ENCODE results near the gene COL1A2.

DNA sequence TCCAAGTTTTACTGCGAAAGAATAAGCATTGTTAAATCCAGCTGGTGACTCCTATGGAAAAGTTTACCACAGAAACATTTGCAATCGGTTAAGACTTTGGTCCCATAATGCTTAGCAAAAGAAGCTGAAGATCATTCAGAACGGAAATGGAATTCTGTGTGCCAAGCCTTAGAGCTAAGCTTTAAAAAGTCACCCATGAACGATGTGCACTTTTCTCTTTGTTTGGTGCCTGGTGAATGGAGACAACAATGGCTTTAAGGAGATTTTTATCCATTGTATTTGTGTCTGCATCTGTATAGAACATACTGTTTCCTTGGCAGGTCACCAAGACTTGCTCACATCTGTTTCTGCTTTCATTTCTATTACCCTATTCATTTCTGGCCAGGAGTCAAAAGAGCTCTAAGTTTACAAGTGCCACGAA, 26.3 kb upstream of the COL1A2 start:
- TF ChIP-seq EZH2 (IDR thresholded peaks at IDR 0.05; ENCODE audit: borderline replicate concordance, insufficient read depth, low read length, poor library complexity, severe bottlenecking) (no peak), MXI1 (conservative IDR thresholded peaks at IDR 0.05; ENCODE audit: poor library complexity, severe bottlenecking) (no peak), EP300 (conservative IDR thresholded peaks at IDR 0.05; ENCODE audit: poor library complexity, severe bottlenecking) (no peak), RAD21 (conservative IDR thresholded peaks at IDR 0.05) (no peak), POLR2AphosphoS5 (IDR thresholded peaks at IDR 0.05) (no peak)
- TF ChIP-seq, protein P1, sequence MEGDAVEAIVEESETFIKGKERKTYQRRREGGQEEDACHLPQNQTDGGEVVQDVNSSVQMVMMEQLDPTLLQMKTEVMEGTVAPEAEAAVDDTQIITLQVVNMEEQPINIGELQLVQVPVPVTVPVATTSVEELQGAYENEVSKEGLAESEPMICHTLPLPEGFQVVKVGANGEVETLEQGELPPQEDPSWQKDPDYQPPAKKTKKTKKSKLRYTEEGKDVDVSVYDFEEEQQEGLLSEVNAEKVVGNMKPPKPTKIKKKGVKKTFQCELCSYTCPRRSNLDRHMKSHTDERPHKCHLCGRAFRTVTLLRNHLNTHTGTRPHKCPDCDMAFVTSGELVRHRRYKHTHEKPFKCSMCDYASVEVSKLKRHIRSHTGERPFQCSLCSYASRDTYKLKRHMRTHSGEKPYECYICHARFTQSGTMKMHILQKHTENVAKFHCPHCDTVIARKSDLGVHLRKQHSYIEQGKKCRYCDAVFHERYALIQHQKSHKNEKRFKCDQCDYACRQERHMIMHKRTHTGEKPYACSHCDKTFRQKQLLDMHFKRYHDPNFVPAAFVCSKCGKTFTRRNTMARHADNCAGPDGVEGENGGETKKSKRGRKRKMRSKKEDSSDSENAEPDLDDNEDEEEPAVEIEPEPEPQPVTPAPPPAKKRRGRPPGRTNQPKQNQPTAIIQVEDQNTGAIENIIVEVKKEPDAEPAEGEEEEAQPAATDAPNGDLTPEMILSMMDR (IDR thresholded peaks at IDR 0.05; ENCODE audit: poor library complexity, severe bottlenecking) = no peak
- TF ChIP-seq, protein P2, sequence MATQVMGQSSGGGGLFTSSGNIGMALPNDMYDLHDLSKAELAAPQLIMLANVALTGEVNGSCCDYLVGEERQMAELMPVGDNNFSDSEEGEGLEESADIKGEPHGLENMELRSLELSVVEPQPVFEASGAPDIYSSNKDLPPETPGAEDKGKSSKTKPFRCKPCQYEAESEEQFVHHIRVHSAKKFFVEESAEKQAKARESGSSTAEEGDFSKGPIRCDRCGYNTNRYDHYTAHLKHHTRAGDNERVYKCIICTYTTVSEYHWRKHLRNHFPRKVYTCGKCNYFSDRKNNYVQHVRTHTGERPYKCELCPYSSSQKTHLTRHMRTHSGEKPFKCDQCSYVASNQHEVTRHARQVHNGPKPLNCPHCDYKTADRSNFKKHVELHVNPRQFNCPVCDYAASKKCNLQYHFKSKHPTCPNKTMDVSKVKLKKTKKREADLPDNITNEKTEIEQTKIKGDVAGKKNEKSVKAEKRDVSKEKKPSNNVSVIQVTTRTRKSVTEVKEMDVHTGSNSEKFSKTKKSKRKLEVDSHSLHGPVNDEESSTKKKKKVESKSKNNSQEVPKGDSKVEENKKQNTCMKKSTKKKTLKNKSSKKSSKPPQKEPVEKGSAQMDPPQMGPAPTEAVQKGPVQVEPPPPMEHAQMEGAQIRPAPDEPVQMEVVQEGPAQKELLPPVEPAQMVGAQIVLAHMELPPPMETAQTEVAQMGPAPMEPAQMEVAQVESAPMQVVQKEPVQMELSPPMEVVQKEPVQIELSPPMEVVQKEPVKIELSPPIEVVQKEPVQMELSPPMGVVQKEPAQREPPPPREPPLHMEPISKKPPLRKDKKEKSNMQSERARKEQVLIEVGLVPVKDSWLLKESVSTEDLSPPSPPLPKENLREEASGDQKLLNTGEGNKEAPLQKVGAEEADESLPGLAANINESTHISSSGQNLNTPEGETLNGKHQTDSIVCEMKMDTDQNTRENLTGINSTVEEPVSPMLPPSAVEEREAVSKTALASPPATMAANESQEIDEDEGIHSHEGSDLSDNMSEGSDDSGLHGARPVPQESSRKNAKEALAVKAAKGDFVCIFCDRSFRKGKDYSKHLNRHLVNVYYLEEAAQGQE (IDR thresholded peaks at IDR 0.05; ENCODE audit: borderline replicate concordance) = no peak
